Mammary epithelial cell (primary cell): Measurements from ENCODE around the gene PAFAH1B2.

ENCODE experiments used
- CTCF ChIP-seq, 2 donors: IDR thresholded peaks in 1 of 2; conservative IDR thresholded peaks in 1 of 2; 2 replicates each; pipeline ENCODE4 v1.5.1; 2011 to 2012; ENCODE audit warnings: inconsistent platforms in 2 of 2, low read length in 2 of 2, mild to moderate bottlenecking in 2 of 2, control low read depth in 1 of 2, low read depth in 1 of 2; ENCODE audit not compliant: insufficient read depth in 1 of 2; ENCODE audit errors: extremely low read depth in 1 of 2
- EZH2 ChIP-seq: IDR thresholded peaks from 2 replicates; pipeline ENCODE4 v1.6.1; 2012; ENCODE audit warnings: low read length, inconsistent platforms, borderline replicate concordance

GRCh38 chr11:117200813-117201657 lies 56.9 kb downstream of the PAFAH1B2 start:
- TF ChIP-seq CTCF (conservative IDR thresholded peaks at IDR 0.05 in 1 of 2, IDR thresholded peaks at IDR 0.05 in 1 of 2; ENCODE audit: extremely low read depth in 1 of 2, insufficient read depth in 1 of 2, low read depth in 1 of 2, low read length in 2 of 2) (no peak), EZH2 (no peak)
